Measurements from ENCODE around the gene MVP. TPM values are rescaled to one million over a fixed set of nuclear protein-coding genes. Genes with fewer than 3 reads are reported as not detected.
"Not testable (repeated sequence)": the region's sequence is repeated elsewhere in the genome, so short reads cannot be mapped to it uniquely, and the experiment has no call there.

MVP gene
- 273 and 274 TPM in 2 replicates for total RNA-seq

DNA sequence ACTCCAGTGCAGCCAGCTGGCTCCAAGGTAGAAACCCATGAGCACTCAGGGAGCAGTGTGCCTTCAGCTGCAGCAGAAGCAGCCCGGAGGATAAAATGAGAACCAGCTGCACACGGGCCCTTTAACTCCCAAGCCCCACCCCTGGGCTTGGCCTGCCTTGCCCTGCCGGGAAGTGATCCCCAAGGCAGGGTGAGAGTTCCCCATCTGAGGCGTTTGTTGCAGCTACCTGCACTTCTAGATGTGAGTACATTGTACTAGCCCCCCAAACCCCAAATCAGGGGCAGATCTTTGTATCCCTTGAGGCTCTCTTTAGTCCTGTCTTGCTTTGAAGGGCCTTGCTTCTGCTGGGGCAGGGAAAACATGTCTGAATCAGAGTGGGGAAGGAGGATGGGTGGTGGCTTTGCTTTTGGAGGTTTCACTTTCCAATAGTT lies at the start of gene MVP:
Gene MVP, plus strand, starts transcription at position 192 of the 431 bp plus-strand sequence. CDS start 10,088 bp downstream, outside the sequence.
- peak; percentile 90 for DNase-seq (ENCODE audit: insufficient read length, low spot score, missing footprints)

DNA sequence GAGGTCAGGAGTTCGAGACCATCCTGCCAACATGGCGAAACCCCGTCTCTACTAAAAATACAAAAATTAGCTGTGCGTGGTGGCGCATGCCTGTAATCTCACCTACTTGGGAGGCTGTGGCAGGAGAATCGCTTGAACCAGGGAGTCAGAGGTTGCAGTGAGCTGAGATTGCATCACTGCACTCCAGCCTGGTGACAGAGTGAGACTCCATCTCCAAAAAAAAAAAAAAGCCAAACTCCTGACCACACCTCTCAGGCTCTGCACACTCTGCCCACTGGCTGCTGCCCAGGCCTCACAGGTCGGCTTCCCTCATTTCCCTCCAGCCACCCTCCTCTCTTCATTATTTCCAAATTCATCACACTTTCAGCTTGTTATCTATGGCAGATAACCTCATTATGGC lies 47.9 kb upstream of the MVP start:
- H3K4me3 ChIP-seq (ENCODE audit: insufficient read depth, low read length); H2AFZ ChIP-seq (ENCODE audit: low read length); H3K4me2 ChIP-seq (ENCODE audit: insufficient read depth, low read length); H3K79me2 ChIP-seq (ENCODE audit: insufficient read depth, low read length); H3K36me3 ChIP-seq (ENCODE audit: insufficient read depth, low read length); H3K9me3 ChIP-seq (ENCODE audit: low read depth, low read length); H3K4me1 ChIP-seq (ENCODE audit: insufficient read depth, low read length); H3K27ac ChIP-seq (ENCODE audit: low read depth, low read length); H3K27me3 ChIP-seq (ENCODE audit: insufficient read depth, low read length); H4K20me1 ChIP-seq (ENCODE audit: insufficient read depth, low read length): not testable (repeated sequence)
- peak; percentile 29 for DNase-seq (ENCODE audit: insufficient read length, low spot score, missing footprints)

More for the DNA sequence above, at the start of gene MVP:
- H3K9me3 ChIP-seq (ENCODE audit: low read depth, low read length), result no peaks in the 10 kb centered on the region
- H3K27ac ChIP-seq (ENCODE audit: low read depth, low read length), result peak within 1 kb of the TSS; percentile 88
- peaks cover 74% of the 10 kb centered on the region for H3K79me2 ChIP-seq (ENCODE audit: insufficient read depth, low read length)
- peaks cover 61% of the 10 kb centered on the region for H3K4me1 ChIP-seq (ENCODE audit: insufficient read depth, low read length)
- H3K27me3 ChIP-seq (ENCODE audit: insufficient read depth, low read length), result no peaks in the 10 kb centered on the region
- H3K36me3 ChIP-seq (ENCODE audit: insufficient read depth, low read length), result peaks cover 16% of the 10 kb centered on the region
- H2AFZ ChIP-seq (ENCODE audit: low read length), result peak within 1 kb of the TSS; percentile 70
- H4K20me1 ChIP-seq (ENCODE audit: insufficient read depth, low read length), result peaks cover 19% of the 10 kb centered on the region
- peak within 1 kb of the TSS; percentile 90 for H3K4me3 ChIP-seq (ENCODE audit: insufficient read depth, low read length)
- TF ChIP-seq, protein P1, sequence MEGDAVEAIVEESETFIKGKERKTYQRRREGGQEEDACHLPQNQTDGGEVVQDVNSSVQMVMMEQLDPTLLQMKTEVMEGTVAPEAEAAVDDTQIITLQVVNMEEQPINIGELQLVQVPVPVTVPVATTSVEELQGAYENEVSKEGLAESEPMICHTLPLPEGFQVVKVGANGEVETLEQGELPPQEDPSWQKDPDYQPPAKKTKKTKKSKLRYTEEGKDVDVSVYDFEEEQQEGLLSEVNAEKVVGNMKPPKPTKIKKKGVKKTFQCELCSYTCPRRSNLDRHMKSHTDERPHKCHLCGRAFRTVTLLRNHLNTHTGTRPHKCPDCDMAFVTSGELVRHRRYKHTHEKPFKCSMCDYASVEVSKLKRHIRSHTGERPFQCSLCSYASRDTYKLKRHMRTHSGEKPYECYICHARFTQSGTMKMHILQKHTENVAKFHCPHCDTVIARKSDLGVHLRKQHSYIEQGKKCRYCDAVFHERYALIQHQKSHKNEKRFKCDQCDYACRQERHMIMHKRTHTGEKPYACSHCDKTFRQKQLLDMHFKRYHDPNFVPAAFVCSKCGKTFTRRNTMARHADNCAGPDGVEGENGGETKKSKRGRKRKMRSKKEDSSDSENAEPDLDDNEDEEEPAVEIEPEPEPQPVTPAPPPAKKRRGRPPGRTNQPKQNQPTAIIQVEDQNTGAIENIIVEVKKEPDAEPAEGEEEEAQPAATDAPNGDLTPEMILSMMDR (IDR thresholded peaks at IDR 0.05; ENCODE audit: extremely low read depth, low read depth, low read length), result no peak
- peak within 1 kb of the TSS; percentile 99 for H3K4me2 ChIP-seq (ENCODE audit: insufficient read depth, low read length)

DNA sequence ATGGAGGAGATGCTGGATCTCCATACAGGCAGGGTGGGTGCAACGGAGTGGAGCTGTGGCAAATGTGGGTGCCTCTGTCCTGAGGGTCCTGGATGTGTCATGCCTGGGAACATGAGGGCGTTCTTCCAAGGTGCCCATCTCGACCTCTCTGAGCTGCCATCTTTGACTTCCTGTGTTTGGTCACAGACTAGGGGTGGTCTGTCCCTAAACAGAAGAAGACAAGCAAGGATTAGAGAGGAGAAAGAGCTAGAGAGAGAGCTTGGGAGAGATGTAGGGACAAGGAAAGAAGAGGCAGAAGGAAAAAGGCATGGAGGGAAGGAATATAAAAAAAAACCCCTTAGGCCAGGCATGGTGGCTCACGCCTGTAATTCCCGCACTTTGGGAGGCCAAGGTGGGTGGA lies 45.5 kb upstream of the MVP start:
- H3K4me2 ChIP-seq (ENCODE audit: insufficient read depth, low read length), result no peak overlapping the region
- peaks cover 7% of the 10 kb centered on the region for H3K27me3 ChIP-seq (ENCODE audit: insufficient read depth, low read length)
- no peaks in the 10 kb centered on the region for H3K79me2 ChIP-seq (ENCODE audit: insufficient read depth, low read length)
- H3K9me3 ChIP-seq (ENCODE audit: low read depth, low read length), result no peaks in the 10 kb centered on the region
- no peak overlapping the region for H3K4me3 ChIP-seq (ENCODE audit: insufficient read depth, low read length)
- H3K27ac ChIP-seq (ENCODE audit: low read depth, low read length), result no peak overlapping the region
- peak; percentile 15 for DNase-seq (ENCODE audit: insufficient read length, low spot score, missing footprints)
- no peak overlapping the region for H2AFZ ChIP-seq (ENCODE audit: low read length)
- no peaks in the 10 kb centered on the region for H3K36me3 ChIP-seq (ENCODE audit: insufficient read depth, low read length)
- TF ChIP-seq, protein P1 (IDR thresholded peaks at IDR 0.05; ENCODE audit: extremely low read depth, low read depth, low read length), result no peak
- H4K20me1 ChIP-seq (ENCODE audit: insufficient read depth, low read length), result no peaks in the 10 kb centered on the region
- no peaks in the 10 kb centered on the region for H3K4me1 ChIP-seq (ENCODE audit: insufficient read depth, low read length)

DNA sequence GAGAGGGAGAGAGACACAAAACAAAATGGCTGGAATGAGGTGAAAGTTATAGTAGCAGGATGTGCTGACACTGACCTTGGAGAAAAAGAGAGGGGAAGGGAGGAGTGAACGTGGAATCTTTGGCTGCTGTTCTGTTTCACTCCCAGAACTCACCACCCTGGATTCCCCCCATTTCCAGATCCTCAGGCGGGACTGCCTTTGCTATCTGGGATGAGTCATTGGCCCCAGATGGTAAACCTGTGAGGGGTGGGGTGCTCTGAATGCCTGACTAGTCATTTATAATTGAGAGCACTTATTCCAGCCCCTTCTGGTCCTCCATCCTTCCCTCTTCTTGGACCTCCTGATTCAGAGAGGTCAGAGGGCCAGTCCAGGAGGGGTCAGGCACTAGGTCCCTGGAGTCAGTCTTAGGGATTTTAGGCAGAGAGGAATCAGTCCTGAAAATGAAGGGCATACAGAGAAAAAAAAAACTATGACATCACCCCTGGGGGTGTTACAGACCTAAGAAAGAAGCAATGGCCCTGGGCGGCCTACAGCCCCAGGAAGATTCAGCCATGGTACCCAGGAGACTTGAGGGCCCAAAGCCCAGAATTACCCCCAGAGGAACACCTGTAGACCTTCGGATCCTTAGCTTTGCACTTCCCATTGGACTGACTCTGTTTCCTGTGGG lies 44.4 kb upstream of the MVP start:
- DNase-seq (ENCODE audit: insufficient read length, low spot score, missing footprints), result peak; percentile 81
- no peaks in the 10 kb centered on the region for H3K79me2 ChIP-seq (ENCODE audit: insufficient read depth, low read length)
- no peaks in the 10 kb centered on the region for H3K9me3 ChIP-seq (ENCODE audit: low read depth, low read length)
- no peaks in the 10 kb centered on the region for H3K36me3 ChIP-seq (ENCODE audit: insufficient read depth, low read length)
- no peaks in the 10 kb centered on the region for H4K20me1 ChIP-seq (ENCODE audit: insufficient read depth, low read length)
- H3K4me1 ChIP-seq (ENCODE audit: insufficient read depth, low read length), result no peaks in the 10 kb centered on the region
- no peak overlapping the region for H2AFZ ChIP-seq (ENCODE audit: low read length)
- TF ChIP-seq, protein P1 (IDR thresholded peaks at IDR 0.05; ENCODE audit: extremely low read depth, low read depth, low read length), result no peak
- H3K4me2 ChIP-seq (ENCODE audit: insufficient read depth, low read length), result no peak overlapping the region
- H3K27me3 ChIP-seq (ENCODE audit: insufficient read depth, low read length), result peaks cover 10% of the 10 kb centered on the region
- no peak overlapping the region for H3K4me3 ChIP-seq (ENCODE audit: insufficient read depth, low read length)
- H3K27ac ChIP-seq (ENCODE audit: low read depth, low read length), result no peak overlapping the region
